WERI-Rb-1 (cell line): ENCODE data around the gene KDELR1.

Source experiments
- DNase-seq: peaks from one replicate; pipeline ENCODE4 v3.0.0-alpha.2; 2020
- H3K27ac ChIP-seq: fragments of 250-450 bp; sonication (Bioruptor Pico); 2 replicates; pipeline ENCODE4 v1.5.1; 2020; ENCODE audit warnings: mild to moderate bottlenecking, moderate library complexity
- H3K27me3 ChIP-seq: fragments of 250-450 bp; sonication (Bioruptor Pico); 2 replicates; pipeline ENCODE4 v1.5.1; 2021; ENCODE audit warnings: mild to moderate bottlenecking, low read depth, moderate library complexity; ENCODE audit not compliant: insufficient read depth, severe bottlenecking
- H3K36me3 ChIP-seq: fragments of 250-450 bp; sonication (Bioruptor Pico); 2 replicates; pipeline ENCODE4 v1.5.1; 2020; ENCODE audit warnings: mild to moderate bottlenecking, moderate library complexity
- H3K4me3 ChIP-seq: 2 replicates; pipeline ENCODE4 v1.5.1; 2011; ENCODE audit warnings: low read depth, mild to moderate bottlenecking, control low read depth, low read length
- H3K9me3 ChIP-seq: fragments of 250-450 bp; sonication (Bioruptor Pico); 2 replicates; pipeline ENCODE4 v1.5.1; 2021; ENCODE audit warnings: mild to moderate bottlenecking, moderate library complexity; ENCODE audit not compliant: severe bottlenecking
- CTCF ChIP-seq: IDR thresholded peaks from 2 replicates; pipeline ENCODE4 v1.5.1; 2011; ENCODE audit warnings: low read depth, mild to moderate bottlenecking, control low read depth, inconsistent platforms, low read length

Gene KDELR1

GRCh38 chr19:48401287-48401686 lies 9.9 kb upstream of the KDELR1 start:
- Histone ChIP-seq H3K4me3 (no peak overlapping the region), H3K36me3 (peaks cover 3% of the 10 kb centered on the region; the same call in 1 of the 2 replicates), H3K27ac (no peak overlapping the region), H3K27me3 (no peaks in the 10 kb centered on the region), H3K9me3 (no peaks in the 10 kb centered on the region)
- DNase-seq, result no peak
- TF ChIP-seq CTCF, result no peak

GRCh38 chr19:48400018-48400742 lies 8.8 kb upstream of the KDELR1 start:
- Histone ChIP-seq H3K27me3 (no peaks in the 10 kb centered on the region), H3K4me3 (no peak overlapping the region), H3K36me3 (peaks cover 3% of the 10 kb centered on the region; the same call in 1 of the 2 replicates), H3K9me3 (no peaks in the 10 kb centered on the region), H3K27ac (no peak overlapping the region)
- DNase-seq, result no peak
- TF ChIP-seq CTCF, result no peak

GRCh38 chr19:48398375-48399235 lies 7.3 kb upstream of the KDELR1 start:
- Histone ChIP-seq H3K27me3 (no peaks in the 10 kb centered on the region), H3K4me3 (no peak overlapping the region), H3K9me3 (no peaks in the 10 kb centered on the region), H3K36me3 (peaks cover 3% of the 10 kb centered on the region; the same call in 1 of the 2 replicates), H3K27ac (no peak overlapping the region)
- DNase-seq, result no peak
- TF ChIP-seq CTCF, result no peak

- no peak for TF ChIP-seq CTCF
- Histone ChIP-seq H3K27ac (no peak overlapping the region), H3K27me3 (no peaks in the 10 kb centered on the region), H3K4me3 (no peak overlapping the region), H3K9me3 (no peaks in the 10 kb centered on the region), H3K36me3 (peaks cover 3% of the 10 kb centered on the region; the same call in 1 of the 2 replicates)
- DNase-seq, result no peak
Measured at GRCh38 chr19:48398102-48398374, 6.7 kb upstream of the KDELR1 start.

GRCh38 chr19:48397263-48398101 lies 6.1 kb upstream of the KDELR1 start:
- Histone ChIP-seq H3K27me3 (no peaks in the 10 kb centered on the region), H3K36me3 (peaks cover 3% of the 10 kb centered on the region; the same call in 1 of the 2 replicates), H3K9me3 (no peaks in the 10 kb centered on the region), H3K27ac (no peak overlapping the region), H3K4me3 (no peak overlapping the region)
- DNase-seq, result no peak
- no peak for TF ChIP-seq CTCF
